ENCODE results near the gene ATM. TPM values are rescaled to one million over a fixed set of nuclear protein-coding genes. Genes with fewer than 3 reads are reported as not detected.

Gene ATM
- total and polyA plus RNA-seq, 2 donors (not counting 3 experiments of a cell fraction or from before 2014, with no cell fraction given), result 11.8 to 49.7 TPM

GRCh38 chr11:108207683-108208060 lies 15.2 kb upstream of the ATM start:
- intact Hi-C loops (cut with micrococcal nuclease), result no loop called here
- DNase-seq (ENCODE audit: low read depth, low spot score), result no peak
- peaks cover 58% of the 10 kb centered on the region for H3K79me2 ChIP-seq (ENCODE audit: control insufficient read depth, insufficient read depth, low read length)
- no peak overlapping the region for H2AFZ ChIP-seq (ENCODE audit: low read depth, low read length)
- ChIA-PET POLR2A (no interaction called here), CTCF (no interaction called here)
- H3K9me3 ChIP-seq (replicated peaks; ENCODE audit: control insufficient read depth, insufficient read depth, low read length), result no peaks in the 10 kb centered on the region
- no peak for FAIRE-seq
- no peak overlapping the region for H3K9ac ChIP-seq (replicated peaks; ENCODE audit: extremely low read depth, insufficient read depth, low read length)
- no peak overlapping the region for H3K27ac ChIP-seq (ENCODE audit: insufficient read depth, low read depth, low read length)
- H3K9me1 ChIP-seq (replicated peaks; ENCODE audit: control insufficient read depth, extremely low read depth, insufficient read depth, low read length), result no peaks in the 10 kb centered on the region
- no peak overlapping the region for H3K4me3 ChIP-seq (replicated peaks in 1 of 3; ENCODE audit: insufficient read depth in 1 of 3, low read depth in 1 of 3, low read length in 3 of 3)
- dilution Hi-C loops (cut with MboI; ENCODE audit: extremely low pct_ligation_motif_present, low sequenced_read_pairs), result no loop called here
- no peaks in the 10 kb centered on the region for H3K4me1 ChIP-seq (ENCODE audit: control insufficient read depth, extremely low read depth, insufficient read depth, low read length)
- BruUV-seq (replicated peaks), result no TSS peak
- peaks cover 12 to 28% of the 10 kb centered on the region in 2 experiments for H3K36me3 ChIP-seq (ENCODE audit: control insufficient read depth in 2 of 2, extremely low read depth in 1 of 2, insufficient read depth in 2 of 2, low read length in 2 of 2)
- no peaks in the 10 kb centered on the region for H3K27me3 ChIP-seq (ENCODE audit: control insufficient read depth in 2 of 2, insufficient read depth in 2 of 2, low read length in 2 of 2)
- no peak overlapping the region for H3K4me2 ChIP-seq (ENCODE audit: insufficient read depth, low read length)
- no peaks in the 10 kb centered on the region for H4K20me1 ChIP-seq (replicated peaks; ENCODE audit: control insufficient read depth, extremely low read depth, insufficient read depth, low read length)
- TF ChIP-seq EZH2 (IDR thresholded peaks at IDR 0.05; ENCODE audit: borderline replicate concordance, low read depth, low read length, severe bottlenecking) (no peak), POLR2AphosphoS5 (IDR thresholded peaks at IDR 0.05; ENCODE audit: insufficient read depth, low read depth, low read length) (no peak), GATA2 (IDR thresholded peaks at IDR 0.05; ENCODE audit: insufficient read depth, insufficient read length, low read depth, low read length) (no peak), POLR2A (IDR thresholded peaks at IDR 0.05; ENCODE audit: low read depth, low read length) (no peak), MAX (IDR thresholded peaks at IDR 0.05; ENCODE audit: insufficient read depth, insufficient read length) (no peak), FOS (IDR thresholded peaks at IDR 0.05; ENCODE audit: borderline replicate concordance, insufficient read depth, low read length) (no peak), JUN (IDR thresholded peaks at IDR 0.05; ENCODE audit: borderline replicate concordance, insufficient read depth, insufficient read length, low read depth) (no peak)

GRCh38 chr11:108210441-108210840 lies 12.4 kb upstream of the ATM start:
- no peaks in the 10 kb centered on the region for H3K9me3 ChIP-seq (replicated peaks; ENCODE audit: control insufficient read depth, insufficient read depth, low read length)
- no TSS peak for BruUV-seq (replicated peaks)
- POLR2A ChIA-PET, result no interaction called here
- no peaks in the 10 kb centered on the region for H4K20me1 ChIP-seq (replicated peaks; ENCODE audit: control insufficient read depth, extremely low read depth, insufficient read depth, low read length)
- no peak overlapping the region for H3K4me2 ChIP-seq (ENCODE audit: insufficient read depth, low read length)
- H3K27ac ChIP-seq (ENCODE audit: insufficient read depth, low read depth, low read length), result no peak overlapping the region
- DNase-seq (ENCODE audit: low read depth, low spot score) (no peak), FAIRE-seq (no peak)
- H3K4me1 ChIP-seq (ENCODE audit: control insufficient read depth, extremely low read depth, insufficient read depth, low read length), result no peaks in the 10 kb centered on the region
- CTCF ChIA-PET, result interaction anchor here (0.7 kb wide), 1 partner anchor 188 kb away, joined by 3 read pairs; no protein-coding TSS in a partner anchor
- no peak overlapping the region for H3K9ac ChIP-seq (replicated peaks; ENCODE audit: extremely low read depth, insufficient read depth, low read length)
- intact Hi-C loops (cut with micrococcal nuclease) (no loop called here), dilution Hi-C loops (cut with MboI; ENCODE audit: extremely low pct_ligation_motif_present, low sequenced_read_pairs) (no loop called here)
- H3K9me1 ChIP-seq (replicated peaks; ENCODE audit: control insufficient read depth, extremely low read depth, insufficient read depth, low read length), result no peaks in the 10 kb centered on the region
- H3K36me3 ChIP-seq (ENCODE audit: control insufficient read depth in 2 of 2, extremely low read depth in 1 of 2, insufficient read depth in 2 of 2, low read length in 2 of 2), result peaks cover 8 to 22% of the 10 kb centered on the region in 2 experiments
- peaks cover 72% of the 10 kb centered on the region for H3K79me2 ChIP-seq (ENCODE audit: control insufficient read depth, insufficient read depth, low read length)
- H2AFZ ChIP-seq (ENCODE audit: low read depth, low read length), result no peak overlapping the region
- no peaks in the 10 kb centered on the region for H3K27me3 ChIP-seq (ENCODE audit: control insufficient read depth in 2 of 2, insufficient read depth in 2 of 2, low read length in 2 of 2)
- H3K4me3 ChIP-seq (replicated peaks in 1 of 3; ENCODE audit: insufficient read depth in 1 of 3, low read depth in 1 of 3, low read length in 3 of 3), result no peak overlapping the region
- no peak for TF ChIP-seq POLR2AphosphoS5 (IDR thresholded peaks at IDR 0.05; ENCODE audit: insufficient read depth, low read depth, low read length)
- no peak for TF ChIP-seq FOS (IDR thresholded peaks at IDR 0.05; ENCODE audit: borderline replicate concordance, insufficient read depth, low read length)
- TF ChIP-seq CTCF (IDR thresholded peaks at IDR 0.05; ENCODE audit: extremely low read depth in 1 of 2, insufficient read depth in 1 of 2, low read depth in 1 of 2, low read length in 2 of 2), result no peak
- TF ChIP-seq JUN (IDR thresholded peaks at IDR 0.05; ENCODE audit: borderline replicate concordance, insufficient read depth, insufficient read length, low read depth), result no peak
- no peak for TF ChIP-seq MYC (IDR thresholded peaks at IDR 0.05; ENCODE audit: low read depth, low read length)
- TF ChIP-seq POLR2A (IDR thresholded peaks at IDR 0.05; ENCODE audit: low read depth, low read length), result no peak
- no peak for TF ChIP-seq GATA2 (IDR thresholded peaks at IDR 0.05; ENCODE audit: insufficient read depth, insufficient read length, low read depth, low read length)
- TF ChIP-seq EZH2 (IDR thresholded peaks at IDR 0.05; ENCODE audit: borderline replicate concordance, low read depth, low read length, severe bottlenecking), result no peak
